Effector memory CD4-positive, alpha-beta T cell (primary cell): ENCODE results near the gene IPO9.
"Not testable (repeated sequence)": the region's sequence is repeated elsewhere in the genome, so short reads cannot be mapped to it uniquely, and the experiment has no call there.

Source experiments
- DNase-seq, 3 donors: peaks; one replicate each; pipeline ENCODE4 v3.0.0-alpha.2; 2020
- H3K27ac ChIP-seq: 2 replicates; pipeline ENCODE4 v1.7.0; 2013; ENCODE audit warnings: mild to moderate bottlenecking, low read length, moderate library complexity; ENCODE audit not compliant: insufficient read depth, poor library complexity, severe bottlenecking
- H3K27me3 ChIP-seq: replicated peaks from 2 replicates; pipeline ENCODE4 v1.7.0; 2013; ENCODE audit warnings: mild to moderate bottlenecking, low read length; ENCODE audit not compliant: insufficient read depth, control insufficient read depth, poor library complexity, severe bottlenecking
- H3K36me3 ChIP-seq: 2 replicates; pipeline ENCODE4 v1.7.0; 2013; ENCODE audit warnings: mild to moderate bottlenecking, low read length, moderate library complexity; ENCODE audit not compliant: control insufficient read depth, insufficient read depth
- H3K4me1 ChIP-seq: 2 replicates; pipeline ENCODE4 v1.7.0; 2013; ENCODE audit warnings: low read length, mild to moderate bottlenecking; ENCODE audit not compliant: control insufficient read depth, insufficient read depth, poor library complexity, severe bottlenecking
- H3K4me3 ChIP-seq: 2 replicates; pipeline ENCODE4 v1.7.0; 2013; ENCODE audit warnings: low read length, low read depth, mild to moderate bottlenecking; ENCODE audit not compliant: insufficient read depth, poor library complexity, severe bottlenecking
- H3K9me3 ChIP-seq: 2 replicates; pipeline ENCODE4 v1.7.0; 2013; ENCODE audit warnings: mild to moderate bottlenecking, low read length, moderate library complexity; ENCODE audit not compliant: control insufficient read depth

Gene IPO9

GRCh38 chr1:201901036-201901435, 72.1 kb downstream of the IPO9 start:
- not testable (repeated sequence) for H3K9me3 ChIP-seq, H3K27me3 ChIP-seq, H3K4me1 ChIP-seq, H3K4me3 ChIP-seq, DNase-seq, H3K36me3 ChIP-seq, H3K27ac ChIP-seq

- no peaks in the 10 kb centered on the region for H3K4me1 ChIP-seq
- no peaks in the 10 kb centered on the region for H3K27me3 ChIP-seq
- H3K4me3 ChIP-seq = no peak overlapping the region
- H3K36me3 ChIP-seq = no peaks in the 10 kb centered on the region
- no peaks in the 10 kb centered on the region for H3K9me3 ChIP-seq
- no peak overlapping the region for H3K27ac ChIP-seq
- no peak for DNase-seq
Observed at GRCh38 chr1:201902198-201902597, 73.2 kb downstream of the IPO9 start.

GRCh38 chr1:201903135-201903534, 74.2 kb downstream of the IPO9 start:
- H3K4me3 ChIP-seq = no peak overlapping the region
- H3K27ac ChIP-seq = no peak overlapping the region
- H3K4me1 ChIP-seq = no peaks in the 10 kb centered on the region
- H3K27me3 ChIP-seq = no peaks in the 10 kb centered on the region
- no peaks in the 10 kb centered on the region for H3K9me3 ChIP-seq
- DNase-seq = no peak
- no peaks in the 10 kb centered on the region for H3K36me3 ChIP-seq

- DNase-seq = no peak
- no peak overlapping the region for H3K27ac ChIP-seq
- H3K4me1 ChIP-seq = no peaks in the 10 kb centered on the region
- H3K36me3 ChIP-seq = no peaks in the 10 kb centered on the region
- no peaks in the 10 kb centered on the region for H3K9me3 ChIP-seq
- no peaks in the 10 kb centered on the region for H3K27me3 ChIP-seq
- no peak overlapping the region for H3K4me3 ChIP-seq
Observed at GRCh38 chr1:201904579-201904978, 75.6 kb downstream of the IPO9 start.

GRCh38 chr1:201905234-201905890, 76.4 kb downstream of the IPO9 start:
- no peaks in the 10 kb centered on the region for H3K27me3 ChIP-seq
- H3K9me3 ChIP-seq = no peaks in the 10 kb centered on the region
- no peaks in the 10 kb centered on the region for H3K36me3 ChIP-seq
- H3K4me3 ChIP-seq = no peak overlapping the region
- no peak for DNase-seq
- H3K4me1 ChIP-seq = no peaks in the 10 kb centered on the region
- H3K27ac ChIP-seq = no peak overlapping the region

GRCh38 chr1:201906336-201906735, 77.4 kb downstream of the IPO9 start:
- Histone ChIP-seq H3K27me3 (no peaks in the 10 kb centered on the region), H3K9me3 (no peaks in the 10 kb centered on the region), H3K4me1 (no peaks in the 10 kb centered on the region), H3K4me3 (no peak overlapping the region), H3K27ac (no peak overlapping the region), H3K36me3 (no peaks in the 10 kb centered on the region)
- no peak for DNase-seq

GRCh38 chr1:201907621-201908020, 78.7 kb downstream of the IPO9 start:
- no peak overlapping the region for H3K4me3 ChIP-seq
- no peak for DNase-seq
- no peaks in the 10 kb centered on the region for H3K27me3 ChIP-seq
- no peaks in the 10 kb centered on the region for H3K4me1 ChIP-seq
- H3K9me3 ChIP-seq = no peaks in the 10 kb centered on the region
- no peaks in the 10 kb centered on the region for H3K36me3 ChIP-seq
- no peak overlapping the region for H3K27ac ChIP-seq

GRCh38 chr1:201911826-201912571, 83.0 kb downstream of the IPO9 start:
- DNase-seq = no peak
- Histone ChIP-seq H3K4me1 (no peaks in the 10 kb centered on the region), H3K27me3 (no peaks in the 10 kb centered on the region), H3K4me3 (no peak overlapping the region), H3K27ac (no peak overlapping the region), H3K36me3 (no peaks in the 10 kb centered on the region), H3K9me3 (no peaks in the 10 kb centered on the region)

- H3K4me3 ChIP-seq = no peak overlapping the region
- H3K4me1 ChIP-seq = no peaks in the 10 kb centered on the region
- no peaks in the 10 kb centered on the region for H3K27me3 ChIP-seq
- DNase-seq = no peak
- H3K36me3 ChIP-seq = no peaks in the 10 kb centered on the region
- no peaks in the 10 kb centered on the region for H3K9me3 ChIP-seq
- no peak overlapping the region for H3K27ac ChIP-seq
Observed at GRCh38 chr1:201912832-201913231, 83.9 kb downstream of the IPO9 start.

GRCh38 chr1:201914456-201915235, 85.7 kb downstream of the IPO9 start:
- Histone ChIP-seq H3K4me3 (no peak overlapping the region), H3K27me3 (no peaks in the 10 kb centered on the region), H3K27ac (no peak overlapping the region), H3K4me1 (no peaks in the 10 kb centered on the region), H3K36me3 (no peaks in the 10 kb centered on the region), H3K9me3 (no peaks in the 10 kb centered on the region)
- no peak for DNase-seq
